Stomach (tissue), 4 donors: ENCODE data around the gene SERPIND1.

Source experiments
- POLR2A ChIP-seq, 4 donors: fragments of 450-650 bp; IDR thresholded peaks; one replicate each; pipeline ENCODE4 v1.6.1; 2016; ENCODE audit warnings: antibody characterized with exemption in 4 of 4, control low read depth in 2 of 4, mild to moderate bottlenecking in 1 of 4, moderate library complexity in 1 of 4
- POLR2AphosphoS5 ChIP-seq, 3 donors: sonication (generic); formaldehyde crosslinking; IDR thresholded peaks; one replicate each; pipeline ENCODE4 v1.6.1; 2016; ENCODE audit warnings: antibody characterized with exemption in 3 of 3
- TF ChIP-seq, protein P1 (sequence below), 7 experiments: fragments of 450-650 bp in 4 of 7; fragments of 200-600 bp in 3 of 7; sonication (generic) in 3 of 7; IDR thresholded peaks; one replicate each; pipeline ENCODE4 v1.5.1; 2016 to 2019; ENCODE audit warnings: antibody characterized with exemption in 7 of 7, control low read depth in 2 of 7, mild to moderate bottlenecking in 1 of 7

GRCh38 chr22:20825624-20826023, 51.7 kb downstream of the SERPIND1 start:
- TF ChIP-seq POLR2AphosphoS5 (IDR thresholded peaks at IDR 0.05) (no peak), POLR2A (IDR thresholded peaks at IDR 0.05) (no peak)
- TF ChIP-seq, protein P1, sequence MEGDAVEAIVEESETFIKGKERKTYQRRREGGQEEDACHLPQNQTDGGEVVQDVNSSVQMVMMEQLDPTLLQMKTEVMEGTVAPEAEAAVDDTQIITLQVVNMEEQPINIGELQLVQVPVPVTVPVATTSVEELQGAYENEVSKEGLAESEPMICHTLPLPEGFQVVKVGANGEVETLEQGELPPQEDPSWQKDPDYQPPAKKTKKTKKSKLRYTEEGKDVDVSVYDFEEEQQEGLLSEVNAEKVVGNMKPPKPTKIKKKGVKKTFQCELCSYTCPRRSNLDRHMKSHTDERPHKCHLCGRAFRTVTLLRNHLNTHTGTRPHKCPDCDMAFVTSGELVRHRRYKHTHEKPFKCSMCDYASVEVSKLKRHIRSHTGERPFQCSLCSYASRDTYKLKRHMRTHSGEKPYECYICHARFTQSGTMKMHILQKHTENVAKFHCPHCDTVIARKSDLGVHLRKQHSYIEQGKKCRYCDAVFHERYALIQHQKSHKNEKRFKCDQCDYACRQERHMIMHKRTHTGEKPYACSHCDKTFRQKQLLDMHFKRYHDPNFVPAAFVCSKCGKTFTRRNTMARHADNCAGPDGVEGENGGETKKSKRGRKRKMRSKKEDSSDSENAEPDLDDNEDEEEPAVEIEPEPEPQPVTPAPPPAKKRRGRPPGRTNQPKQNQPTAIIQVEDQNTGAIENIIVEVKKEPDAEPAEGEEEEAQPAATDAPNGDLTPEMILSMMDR (IDR thresholded peaks at IDR 0.05), result no peak
